ENCODE results near the gene BATF. TPM values are rescaled to one million over a fixed set of nuclear protein-coding genes. Genes with fewer than 3 reads are reported as not detected.
A peak's percentile ranks its signal among the peaks of the same experiment; 100 is the strongest.

BATF gene
- total RNA-seq, 4 donors from 2014 or later: 3.1 to 28.1 (median 5.9) TPM; not detected in 1

DNA sequence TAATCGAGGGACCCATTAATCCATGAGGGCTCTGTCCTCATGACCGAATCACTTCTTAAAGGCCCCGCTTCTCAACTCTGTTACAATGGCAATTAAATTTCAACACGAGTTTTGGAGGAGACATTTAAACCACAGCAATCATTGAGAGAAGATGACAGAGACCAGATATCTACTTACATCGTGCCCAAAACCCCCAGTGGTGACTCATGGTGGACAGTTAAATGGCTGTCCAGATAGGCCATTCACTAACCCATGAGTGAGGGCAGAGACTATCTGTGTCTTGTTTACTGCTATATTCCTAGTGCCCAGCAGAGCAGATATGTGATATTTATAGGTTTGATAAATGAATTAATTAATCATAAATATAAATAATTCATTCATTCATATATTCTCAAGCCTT, 36.2 kb downstream of the BATF start:
- H3K36me3 ChIP-seq: no peaks in the 10 kb centered on the region
- no peak for DNase-seq

GRCh38 chr14:75559045-75559444, 36.8 kb downstream of the BATF start:
- Histone ChIP-seq H3K36me3 (no peaks in the 10 kb centered on the region), H3K4me3 (no peak overlapping the region), H3K9me3 (no peaks in the 10 kb centered on the region), H3K27ac (no peak overlapping the region), H3K27me3 (no peaks in the 10 kb centered on the region), H3K4me1 (peaks cover 0 to 5% (median 4%) of the 10 kb centered on the region in 4 donors)
- TF ChIP-seq POLR2A (IDR thresholded peaks at IDR 0.05): no peak
- TF ChIP-seq CTCF (IDR thresholded peaks at IDR 0.05): no peak
- DNase-seq: no peak

More for the DNA sequence above, 36.2 kb downstream of the BATF start:
- H3K27ac ChIP-seq: no peak overlapping the region
- H3K4me1 ChIP-seq: peaks cover 0 to 5% (median 4%) of the 10 kb centered on the region in 4 donors
- H3K4me3 ChIP-seq: no peak overlapping the region
- no peak for TF ChIP-seq POLR2A (IDR thresholded peaks at IDR 0.05)
- no peak for TF ChIP-seq CTCF (IDR thresholded peaks at IDR 0.05)
- no peaks in the 10 kb centered on the region for H3K27me3 ChIP-seq
- no peaks in the 10 kb centered on the region for H3K9me3 ChIP-seq

GRCh38 chr14:75559451-75560222, 37.4 kb downstream of the BATF start:
- no peak for TF ChIP-seq POLR2A (IDR thresholded peaks at IDR 0.05)
- no peak for TF ChIP-seq CTCF (IDR thresholded peaks at IDR 0.05)
- no peak overlapping the region for H3K4me3 ChIP-seq
- no peaks in the 10 kb centered on the region for H3K9me3 ChIP-seq
- no peaks in the 10 kb centered on the region for H3K36me3 ChIP-seq
- H3K4me1 ChIP-seq: peaks cover 0 to 5% (median 4%) of the 10 kb centered on the region in 4 donors
- no peak for DNase-seq
- H3K27me3 ChIP-seq: no peaks in the 10 kb centered on the region
- no peak overlapping the region for H3K27ac ChIP-seq

DNA sequence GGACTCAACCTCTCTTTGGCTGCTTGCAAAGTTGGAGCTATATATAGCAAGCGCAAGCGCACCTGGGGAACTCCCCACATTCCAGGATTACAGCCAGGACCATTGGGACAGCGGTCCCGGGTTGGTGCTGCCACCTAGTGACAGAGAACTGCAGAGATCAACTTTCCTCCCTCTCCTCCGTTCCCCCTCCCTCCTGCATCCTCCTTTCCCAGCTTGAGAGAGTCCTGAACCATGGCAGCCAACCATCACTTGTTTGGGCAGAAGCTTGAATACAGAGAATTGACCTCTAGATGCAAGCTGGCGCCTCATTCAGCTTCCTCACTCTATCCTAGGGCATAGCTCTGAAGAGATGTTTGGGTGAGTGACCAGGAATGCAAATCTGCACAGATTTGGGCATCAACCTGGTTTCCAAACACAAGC, 38.8 kb downstream of the BATF start:
- Histone ChIP-seq H3K9me3 (no peaks in the 10 kb centered on the region), H3K36me3 (no peaks in the 10 kb centered on the region), H3K4me1 (peaks cover 0 to 5% (median 4%) of the 10 kb centered on the region in 4 donors), H3K4me3 (no peak overlapping the region), H3K27me3 (no peaks in the 10 kb centered on the region), H3K27ac (no peak overlapping the region)
- peak; percentile 56 to 89 (median 82) for DNase-seq
- TF ChIP-seq POLR2A (IDR thresholded peaks at IDR 0.05): no peak
- peak; percentile 59 to 91 (median 85) for TF ChIP-seq CTCF (IDR thresholded peaks at IDR 0.05)

GRCh38 chr14:75562089-75562488, 39.8 kb downstream of the BATF start:
- H3K27me3 ChIP-seq: no peaks in the 10 kb centered on the region
- no peak for TF ChIP-seq CTCF (IDR thresholded peaks at IDR 0.05)
- TF ChIP-seq POLR2A (IDR thresholded peaks at IDR 0.05): peak in 1 of 2 donors; percentile 32
- peak in 1 of 3 donors; percentile 74 for DNase-seq
- H3K4me1 ChIP-seq: peaks cover 0 to 5% (median 4%) of the 10 kb centered on the region in 4 donors
- H3K27ac ChIP-seq: peak overlapping the region in 1 of 4 donors; percentile 54
- H3K36me3 ChIP-seq: no peaks in the 10 kb centered on the region
- H3K9me3 ChIP-seq: no peaks in the 10 kb centered on the region
- H3K4me3 ChIP-seq: no peak overlapping the region

All from Peyer's patch (tissue), 4 donors.